Activated T-cell treated with anti-CD3 and anti-CD28 coated beads, Interleukin-2, amount 50 U/mL, for 48 hours (primary cell): ENCODE measurements around the gene RNU4-1.

ENCODE experiments used
- DNase-seq, 2 experiments: peaks; one replicate each; pipeline ENCODE4 v3.0.0-alpha.2; 2020

The RNU4-1 gene

GRCh38 chr12:120287491-120287890 is 5.5 kb downstream of the RNU4-1 start:
- DNase-seq: no peak

- no peak for DNase-seq
Observed at GRCh38 chr12:120286768-120287490, 6.1 kb downstream of the RNU4-1 start.

GRCh38 chr12:120284381-120284780 is 8.7 kb downstream of the RNU4-1 start:
- DNase-seq: no peak

- DNase-seq: no peak
Observed at GRCh38 chr12:120283318-120283717, 9.7 kb downstream of the RNU4-1 start.

GRCh38 chr12:120278137-120279069 is 14.6 kb downstream of the RNU4-1 start:
- no peak for DNase-seq

- DNase-seq: no peak
Observed at GRCh38 chr12:120276734-120277133, 16.3 kb downstream of the RNU4-1 start.

- DNase-seq: no peak
Observed at GRCh38 chr12:120267736-120268135, 25.3 kb downstream of the RNU4-1 start.

- no peak for DNase-seq
Observed at GRCh38 chr12:120266180-120266870, 26.7 kb downstream of the RNU4-1 start.

- DNase-seq: peak; percentile 89 to 94
Observed at GRCh38 chr12:120265473-120266179, 27.4 kb downstream of the RNU4-1 start, which contains the start of gene PXN. Gene PXN, minus strand, starts transcription at chr12:120265730. Its CDS starts 101 bp downstream, at chr12:120265629.

- DNase-seq: no peak
Observed at GRCh38 chr12:120264904-120265472, 28.0 kb downstream of the RNU4-1 start.

- DNase-seq: peak in 1 of 2 experiments; percentile 41
Observed at GRCh38 chr12:120264086-120264903, 28.7 kb downstream of the RNU4-1 start.

GRCh38 chr12:120263748-120264085 is 29.3 kb downstream of the RNU4-1 start:
- DNase-seq: no peak

- DNase-seq: no peak
Observed at GRCh38 chr12:120262852-120263747, 29.9 kb downstream of the RNU4-1 start.

- peak; percentile 49 to 50 for DNase-seq
Observed at GRCh38 chr12:120261951-120262851, 30.8 kb downstream of the RNU4-1 start.

- DNase-seq: no peak
Observed at GRCh38 chr12:120260607-120261006, 32.4 kb downstream of the RNU4-1 start.

GRCh38 chr12:120259418-120260202 is 33.4 kb downstream of the RNU4-1 start:
- DNase-seq: no peak

GRCh38 chr12:120258323-120258896 is 34.6 kb downstream of the RNU4-1 start:
- no peak for DNase-seq
